Nephron (organoid): ENCODE results near the gene EIF6.
A peak's percentile ranks its signal among the peaks of the same experiment; 100 is the strongest.

Experiments
- H3K27ac Mint-ChIP-seq, 3 experiments: 2 replicates each; pipeline ENCODE4 v1.8.0; 2020; ENCODE audit warnings: mixed read lengths in 3 of 3, mild to moderate bottlenecking in 2 of 3, moderate library complexity in 1 of 3
- H3K27me3 Mint-ChIP-seq: 2 replicates; pipeline ENCODE4 v1.8.0; 2021; ENCODE audit warnings: low read depth, mild to moderate bottlenecking, moderate library complexity, mixed read lengths
- H3K36me3 Mint-ChIP-seq: 2 replicates; pipeline ENCODE4 v1.8.0; 2020; ENCODE audit warnings: low read depth, mixed read lengths
- H3K4me1 Mint-ChIP-seq: 2 replicates; pipeline ENCODE4 v1.8.0; 2020; ENCODE audit warnings: mixed read lengths
- H3K4me3 Mint-ChIP-seq, 3 experiments: 2 replicates each; pipeline ENCODE4 v1.8.0; 2020; ENCODE audit warnings: mild to moderate bottlenecking in 3 of 3, mixed read lengths in 3 of 3, moderate library complexity in 2 of 3
- H3K9me3 Mint-ChIP-seq: 2 replicates; pipeline ENCODE4 v1.8.0; 2020; ENCODE audit warnings: mixed read lengths
- CTCF ChIP-seq, 3 experiments: fragments of 200-600 bp; sonication (generic); IDR thresholded peaks; one replicate each; pipeline ENCODE4 v1.5.0; 2021; ENCODE audit warnings: antibody characterized with exemption in 3 of 3; ENCODE audit not compliant: unreplicated experiment in 3 of 3

The EIF6 gene

GRCh38 chr20:35307666-35308653, 23.4 kb upstream of the EIF6 start:
- Mint-ChIP-seq H3K36me3 (peaks cover 22% of the 10 kb centered on the region), H3K4me3 (no peak overlapping the region)
- TF ChIP-seq CTCF (IDR thresholded peaks at IDR 0.05; ENCODE audit: unreplicated experiment in 3 of 3): no peak

GRCh38 chr20:35306931-35307517, 22.5 kb upstream of the EIF6 start:
- peak; percentile 67 to 77 (median 68) for TF ChIP-seq CTCF (IDR thresholded peaks at IDR 0.05; ENCODE audit: unreplicated experiment in 3 of 3)
- H3K27me3 Mint-ChIP-seq: no peaks in the 10 kb centered on the region
- no peak overlapping the region for H3K4me3 Mint-ChIP-seq
- no peaks in the 10 kb centered on the region for H3K4me1 Mint-ChIP-seq
- peaks cover 14% of the 10 kb centered on the region for H3K36me3 Mint-ChIP-seq
- no peak overlapping the region for H3K27ac Mint-ChIP-seq
- H3K9me3 Mint-ChIP-seq: no peaks in the 10 kb centered on the region

More at GRCh38 chr20:35307666-35308653, 23.4 kb upstream of the EIF6 start:
- H3K4me1 Mint-ChIP-seq: no peaks in the 10 kb centered on the region
- no peak overlapping the region for H3K27ac Mint-ChIP-seq
- no peaks in the 10 kb centered on the region for H3K9me3 Mint-ChIP-seq
- H3K27me3 Mint-ChIP-seq: no peaks in the 10 kb centered on the region

GRCh38 chr20:35305682-35306556, 21.3 kb upstream of the EIF6 start:
- no peak for TF ChIP-seq CTCF (IDR thresholded peaks at IDR 0.05; ENCODE audit: unreplicated experiment in 3 of 3)

DNA sequence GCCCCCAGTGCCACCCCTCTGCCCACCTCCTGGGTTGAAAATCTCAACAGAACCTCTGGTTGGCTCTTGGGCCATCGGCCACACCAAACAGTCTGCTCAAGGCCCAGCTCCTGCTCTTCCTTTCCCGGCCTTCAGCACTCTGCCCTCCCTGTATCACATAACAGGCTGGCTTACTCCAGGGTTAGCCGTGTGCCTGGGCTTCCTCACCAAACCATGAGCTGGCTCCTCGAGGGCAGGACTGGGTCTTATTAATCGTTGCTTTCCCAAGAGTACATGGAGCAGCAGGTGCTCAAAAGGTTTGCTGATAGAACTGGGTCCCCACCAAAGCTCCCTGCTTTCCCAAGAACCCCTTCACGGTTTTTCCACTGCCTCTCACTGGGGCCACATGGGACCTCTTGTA, 20.4 kb upstream of the EIF6 start:
- H3K9me3 Mint-ChIP-seq: no peaks in the 10 kb centered on the region
- no peaks in the 10 kb centered on the region for H3K27me3 Mint-ChIP-seq
- no peak for TF ChIP-seq CTCF (IDR thresholded peaks at IDR 0.05; ENCODE audit: unreplicated experiment in 3 of 3)
- H3K4me3 Mint-ChIP-seq: no peak overlapping the region
- H3K27ac Mint-ChIP-seq: peak overlapping the region in 1 of 3 experiments; percentile 58
- peaks cover 5% of the 10 kb centered on the region for H3K36me3 Mint-ChIP-seq
- no peaks in the 10 kb centered on the region for H3K4me1 Mint-ChIP-seq

More at GRCh38 chr20:35305682-35306556, 21.3 kb upstream of the EIF6 start:
- H3K27ac Mint-ChIP-seq: peak overlapping the region in 1 of 3 experiments; percentile 26
- no peaks in the 10 kb centered on the region for H3K27me3 Mint-ChIP-seq
- H3K36me3 Mint-ChIP-seq: peaks cover 8% of the 10 kb centered on the region
- no peaks in the 10 kb centered on the region for H3K4me1 Mint-ChIP-seq
- H3K9me3 Mint-ChIP-seq: no peaks in the 10 kb centered on the region
- H3K4me3 Mint-ChIP-seq: no peak overlapping the region

DNA sequence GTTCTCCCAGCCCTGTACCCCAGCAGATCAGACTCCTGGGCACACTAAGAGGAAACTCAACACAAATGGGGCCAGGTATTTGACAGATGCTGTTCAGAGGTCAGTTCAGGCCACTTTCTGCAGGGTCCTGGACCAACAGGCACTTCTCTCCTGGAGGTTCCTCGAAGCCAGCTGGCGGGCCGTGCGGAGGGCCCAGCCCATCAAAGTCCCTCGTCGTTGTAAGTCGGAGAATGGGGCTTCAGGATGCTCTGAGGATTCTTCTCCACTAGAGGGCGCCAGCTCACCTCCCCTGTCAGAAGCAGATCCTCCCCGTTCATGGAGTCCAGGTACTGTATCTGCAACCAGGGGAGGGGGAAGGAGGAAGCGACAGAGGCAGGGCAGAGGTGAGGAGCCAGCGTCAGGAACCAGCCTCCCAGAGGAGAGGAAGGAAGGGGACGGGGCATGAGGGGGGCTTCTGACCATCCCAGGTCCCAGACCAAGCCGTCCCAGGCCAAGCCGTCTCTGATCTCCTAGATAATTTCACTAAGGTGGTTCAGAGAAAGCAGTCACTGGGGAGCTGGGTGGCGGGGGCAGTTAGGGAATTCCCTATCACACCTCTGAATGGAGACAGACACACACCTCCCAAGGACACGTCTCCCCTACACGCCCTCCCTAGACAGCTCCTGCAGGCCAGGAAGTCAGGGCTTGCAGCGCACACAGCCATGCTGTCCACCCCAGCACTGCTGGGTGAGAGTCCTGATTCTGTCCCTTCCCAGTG, 19.3 kb upstream of the EIF6 start:
- no peaks in the 10 kb centered on the region for H3K9me3 Mint-ChIP-seq
- TF ChIP-seq CTCF (IDR thresholded peaks at IDR 0.05; ENCODE audit: unreplicated experiment in 3 of 3): peak; percentile 86 to 90 (median 88)
- peak overlapping the region in 1 of 3 experiments; percentile 44 for H3K27ac Mint-ChIP-seq
- H3K4me1 Mint-ChIP-seq: no peaks in the 10 kb centered on the region
- peaks cover 3% of the 10 kb centered on the region for H3K36me3 Mint-ChIP-seq
- H3K4me3 Mint-ChIP-seq: no peak overlapping the region
- H3K27me3 Mint-ChIP-seq: peaks cover 6% of the 10 kb centered on the region
